GM12801 (cell line): ENCODE results near the gene EXOC6.
A peak's percentile ranks its signal among the peaks of the same experiment; 100 is the strongest.

Experiments
- CTCF ChIP-seq: IDR thresholded peaks from one replicate; pipeline ENCODE4 v1.5.1; 2011; ENCODE audit warnings: control low read depth; ENCODE audit not compliant: insufficient read length; ENCODE audit errors: extremely low read depth

The EXOC6 gene

GRCh38 chr10:92903633-92904032, 55.3 kb downstream of the EXOC6 start:
- TF ChIP-seq CTCF: no peak

- no peak for TF ChIP-seq CTCF
Measured at GRCh38 chr10:92907280-92907679, 59.0 kb downstream of the EXOC6 start.

- no peak for TF ChIP-seq CTCF
Measured at GRCh38 chr10:92913973-92914372, 65.7 kb downstream of the EXOC6 start.

- peak; percentile 47 for TF ChIP-seq CTCF
Measured at GRCh38 chr10:92914478-92915325, 66.4 kb downstream of the EXOC6 start.

GRCh38 chr10:92915892-92916291, 67.6 kb downstream of the EXOC6 start:
- TF ChIP-seq CTCF: no peak

- no peak for TF ChIP-seq CTCF
Measured at GRCh38 chr10:92916433-92916832, 68.1 kb downstream of the EXOC6 start.

- TF ChIP-seq CTCF: no peak
Measured at GRCh38 chr10:92918603-92919002, 70.3 kb downstream of the EXOC6 start.

GRCh38 chr10:92920866-92921265, 72.5 kb downstream of the EXOC6 start:
- TF ChIP-seq CTCF: no peak
